Stomach (tissue), 4 donors: ENCODE results near the gene RBBP8NL.

Experiments used
- EP300 ChIP-seq: sonication (generic); formaldehyde crosslinking; IDR thresholded peaks from one replicate; pipeline ENCODE4 v1.6.1; 2017; ENCODE audit warnings: antibody characterized with exemption
- POLR2A ChIP-seq, 4 donors: fragments of 450-650 bp; IDR thresholded peaks; one replicate each; pipeline ENCODE4 v1.6.1; 2016; ENCODE audit warnings: antibody characterized with exemption in 4 of 4, control low read depth in 2 of 4, mild to moderate bottlenecking in 1 of 4, moderate library complexity in 1 of 4
- POLR2AphosphoS5 ChIP-seq, 3 donors: sonication (generic); formaldehyde crosslinking; IDR thresholded peaks; one replicate each; pipeline ENCODE4 v1.6.1; 2016; ENCODE audit warnings: antibody characterized with exemption in 3 of 3
- TF ChIP-seq, protein P1 (sequence below), 7 experiments: fragments of 450-650 bp in 4 of 7; fragments of 200-600 bp in 3 of 7; sonication (generic) in 3 of 7; IDR thresholded peaks; one replicate each; pipeline ENCODE4 v1.5.1; 2016 to 2019; ENCODE audit warnings: antibody characterized with exemption in 7 of 7, control low read depth in 2 of 7, mild to moderate bottlenecking in 1 of 7

DNA sequence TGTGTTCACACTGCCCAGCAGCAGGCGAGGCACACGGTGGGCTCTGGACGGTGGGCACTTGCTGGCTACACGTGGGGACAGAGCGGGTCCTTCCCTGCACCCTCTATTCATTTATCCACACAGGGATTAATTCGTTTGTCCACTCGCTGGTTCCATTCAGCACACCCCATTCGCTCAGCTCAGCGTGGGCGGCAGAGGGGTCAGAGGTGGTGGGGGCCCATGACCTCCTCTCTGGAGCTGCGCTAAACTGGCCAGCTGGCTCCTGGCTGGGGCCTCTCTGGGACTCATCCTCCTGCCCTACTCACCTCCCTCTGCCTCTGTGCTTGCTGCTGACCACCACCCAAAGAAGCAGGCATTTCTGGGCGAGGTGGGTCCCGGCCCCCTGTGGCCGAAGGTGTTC, 21.4 kb upstream of the RBBP8NL start:
- TF ChIP-seq, protein P1, sequence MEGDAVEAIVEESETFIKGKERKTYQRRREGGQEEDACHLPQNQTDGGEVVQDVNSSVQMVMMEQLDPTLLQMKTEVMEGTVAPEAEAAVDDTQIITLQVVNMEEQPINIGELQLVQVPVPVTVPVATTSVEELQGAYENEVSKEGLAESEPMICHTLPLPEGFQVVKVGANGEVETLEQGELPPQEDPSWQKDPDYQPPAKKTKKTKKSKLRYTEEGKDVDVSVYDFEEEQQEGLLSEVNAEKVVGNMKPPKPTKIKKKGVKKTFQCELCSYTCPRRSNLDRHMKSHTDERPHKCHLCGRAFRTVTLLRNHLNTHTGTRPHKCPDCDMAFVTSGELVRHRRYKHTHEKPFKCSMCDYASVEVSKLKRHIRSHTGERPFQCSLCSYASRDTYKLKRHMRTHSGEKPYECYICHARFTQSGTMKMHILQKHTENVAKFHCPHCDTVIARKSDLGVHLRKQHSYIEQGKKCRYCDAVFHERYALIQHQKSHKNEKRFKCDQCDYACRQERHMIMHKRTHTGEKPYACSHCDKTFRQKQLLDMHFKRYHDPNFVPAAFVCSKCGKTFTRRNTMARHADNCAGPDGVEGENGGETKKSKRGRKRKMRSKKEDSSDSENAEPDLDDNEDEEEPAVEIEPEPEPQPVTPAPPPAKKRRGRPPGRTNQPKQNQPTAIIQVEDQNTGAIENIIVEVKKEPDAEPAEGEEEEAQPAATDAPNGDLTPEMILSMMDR (IDR thresholded peaks at IDR 0.05) = no peak
- TF ChIP-seq EP300 (no peak), POLR2A (IDR thresholded peaks at IDR 0.05) (no peak), POLR2AphosphoS5 (IDR thresholded peaks at IDR 0.05) (no peak)
